ENCODE data around the gene MTERF4. TPM values are rescaled to one million over a fixed set of nuclear protein-coding genes. Genes with fewer than 3 reads are reported as not detected.

The MTERF4 gene
- polyA plus RNA-seq, 1 experiment: 30.9 TPM

GRCh38 chr2:241092677-241093076, 9.4 kb downstream of the MTERF4 start:
- H3K27me3 ChIP-seq (ENCODE audit: control insufficient read depth, insufficient read depth, low read length): no peaks in the 10 kb centered on the region
- POLR2A ChIA-PET: no interaction called here
- H3K4me3 ChIP-seq (ENCODE audit: low read depth, low read length): no peak overlapping the region
- H3K9me3 ChIP-seq (ENCODE audit: control insufficient read depth, insufficient read depth, low read length): no peaks in the 10 kb centered on the region
- CTCF ChIA-PET: interaction anchor here (1.6 kb wide), 1 partner anchor 14 kb away, joined by 3 read pairs; no protein-coding TSS in a partner anchor
- H3K27ac ChIP-seq (ENCODE audit: low read depth, low read length): no peak overlapping the region
- no peak for DNase-seq (ENCODE audit: low read depth, low spot score)
- no peak for TF ChIP-seq CTCF (IDR thresholded peaks at IDR 0.05; ENCODE audit: low read depth, low read length)

GRCh38 chr2:241091734-241092445, 10.2 kb downstream of the MTERF4 start:
- Histone ChIP-seq H3K4me3 (ENCODE audit: low read depth, low read length) (no peak overlapping the region), H3K27ac (ENCODE audit: low read depth, low read length) (no peak overlapping the region), H3K27me3 (ENCODE audit: control insufficient read depth, insufficient read depth, low read length) (no peaks in the 10 kb centered on the region), H3K9me3 (ENCODE audit: control insufficient read depth, insufficient read depth, low read length) (no peaks in the 10 kb centered on the region; the same call in 1 of the 2 replicates)
- CTCF ChIA-PET: interaction anchor here (1.6 kb wide), 1 partner anchor 13 kb away, joined by 3 read pairs; no protein-coding TSS in a partner anchor
- POLR2A ChIA-PET: no interaction called here
- no peak for TF ChIP-seq CTCF (IDR thresholded peaks at IDR 0.05; ENCODE audit: low read depth, low read length)
- no peak for DNase-seq (ENCODE audit: low read depth, low spot score)

GRCh38 chr2:241091201-241091600, 10.9 kb downstream of the MTERF4 start:
- Histone ChIP-seq H3K27ac (ENCODE audit: low read depth, low read length) (no peak overlapping the region), H3K9me3 (ENCODE audit: control insufficient read depth, insufficient read depth, low read length) (no peaks in the 10 kb centered on the region; the same call in 1 of the 2 replicates), H3K4me3 (ENCODE audit: low read depth, low read length) (no peak overlapping the region), H3K27me3 (ENCODE audit: control insufficient read depth, insufficient read depth, low read length) (no peaks in the 10 kb centered on the region)
- ChIA-PET POLR2A (no interaction called here), CTCF (no interaction called here)
- TF ChIP-seq CTCF (IDR thresholded peaks at IDR 0.05; ENCODE audit: low read depth, low read length): no peak
- DNase-seq (ENCODE audit: low read depth, low spot score): no peak

- ChIA-PET CTCF (interaction anchor here (1.0 to 2.1 kb wide), 3 partner anchors 11 to 238 kb away, joined by 3 to 7 read pairs (median 7); no protein-coding TSS in a partner anchor), POLR2A (interaction anchor here (0.5 kb wide), 1 partner anchor 174 kb away, joined by 3 read pairs; no protein-coding TSS in a partner anchor)
- no peak for DNase-seq (ENCODE audit: low read depth, low spot score)
- Histone ChIP-seq H3K27ac (ENCODE audit: low read depth, low read length) (no peak overlapping the region), H3K9me3 (ENCODE audit: control insufficient read depth, insufficient read depth, low read length) (no peaks in the 10 kb centered on the region; the same call in 1 of the 2 replicates), H3K4me3 (ENCODE audit: low read depth, low read length) (no peak overlapping the region), H3K27me3 (ENCODE audit: control insufficient read depth, insufficient read depth, low read length) (no peaks in the 10 kb centered on the region)
- no peak for TF ChIP-seq CTCF (IDR thresholded peaks at IDR 0.05; ENCODE audit: low read depth, low read length)
Measured at GRCh38 chr2:241088791-241089732, 13.0 kb downstream of the MTERF4 start.
